Measurements from ENCODE around the gene SEMA4D. TPM values are rescaled to one million over a fixed set of nuclear protein-coding genes. Genes with fewer than 3 reads are reported as not detected.

SEMA4D gene
- total and polyA plus RNA-seq, 2 of the 13 experiments (the other 11 are each of a cell fraction or from before 2014, with no cell fraction given): 0.13 to 0.16 TPM

DNA sequence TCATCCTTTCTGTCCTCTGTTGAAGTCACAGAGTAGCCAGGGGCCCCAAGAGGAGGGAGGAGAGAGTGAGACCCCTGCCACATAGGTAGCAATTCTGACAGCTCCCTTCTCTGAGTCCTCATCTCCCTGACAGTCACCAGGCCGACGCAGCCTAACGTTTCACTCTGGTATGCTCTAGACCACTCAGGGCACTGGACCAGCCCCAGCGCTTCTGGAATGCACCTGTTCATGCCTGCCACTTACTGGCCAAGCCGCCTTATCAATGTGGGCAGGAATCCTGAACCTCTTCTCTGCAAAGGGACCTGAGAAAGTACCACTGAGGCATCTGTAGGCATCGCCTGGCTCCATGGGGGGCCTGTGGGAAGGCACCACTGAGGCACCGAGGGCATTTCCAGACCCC is 129.4 kb downstream of the SEMA4D start (continued):
- no peak for TF ChIP-seq RFX5 (IDR thresholded peaks at IDR 0.05; ENCODE audit: low read depth, low read length)
- no peak for TF ChIP-seq ZNF33A (CRISPR knock-in tag; IDR thresholded peaks at IDR 0.05; ENCODE audit: borderline replicate concordance)
- no peak for TF ChIP-seq ZNF160 (CRISPR knock-in tag; IDR thresholded peaks at IDR 0.05)
- no peak for TF ChIP-seq KDM3A (CRISPR knock-in tag; IDR thresholded peaks at IDR 0.05; ENCODE audit: low read depth)
- TF ChIP-seq SOX13 (IDR thresholded peaks at IDR 0.05): no peak
- no peak for TF ChIP-seq SOX13 (CRISPR knock-in tag; conservative IDR thresholded peaks at IDR 0.05 in 1 of 2, IDR thresholded peaks at IDR 0.05 in 1 of 2)
- TF ChIP-seq DMAP1 (CRISPR knock-in tag; IDR thresholded peaks at IDR 0.05): no peak
- no peak for TF ChIP-seq ZC3H4 (CRISPR knock-in tag; IDR thresholded peaks at IDR 0.05; ENCODE audit: borderline replicate concordance)

DNA sequence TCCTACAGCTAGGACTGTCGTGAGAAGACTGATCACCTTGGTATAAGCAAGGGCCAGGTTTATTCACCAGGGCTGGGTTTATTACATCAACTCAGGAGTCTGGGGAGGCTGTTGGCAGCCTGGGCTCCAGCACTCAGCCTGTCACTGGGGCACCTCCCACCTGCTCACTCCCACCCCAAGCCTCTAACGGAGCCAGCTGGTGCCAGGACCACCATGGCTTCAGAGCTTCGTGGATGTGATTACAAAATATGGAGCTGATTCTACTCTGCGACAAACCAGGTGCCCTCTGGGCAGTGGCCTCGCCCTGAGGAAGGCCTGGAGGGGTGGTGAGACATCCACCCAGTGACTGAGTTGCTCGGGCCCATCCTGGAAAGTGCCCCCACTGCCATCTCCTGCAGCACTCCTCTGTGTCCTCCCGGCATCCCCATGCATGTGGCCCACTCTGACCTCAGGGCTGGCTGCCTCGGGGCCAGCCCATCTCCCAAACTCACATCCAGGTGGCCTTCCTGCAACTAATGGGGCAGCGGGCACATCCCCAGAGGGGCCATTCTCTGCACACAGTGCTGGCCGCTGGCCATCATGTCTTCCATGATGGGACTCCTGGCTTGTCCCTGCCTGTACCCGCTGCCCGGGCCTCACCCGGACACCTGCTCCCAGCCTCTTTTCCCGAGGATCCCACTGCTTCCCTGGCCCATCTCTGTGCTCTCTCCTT is 130.0 kb downstream of the SEMA4D start:
- Histone ChIP-seq H3K4me1 (ENCODE audit: insufficient read depth, low read length) (peaks cover 50% of the 10 kb centered on the region), H2AFZ (ENCODE audit: low read length) (no peak overlapping the region), H3K27me3 (ENCODE audit: control insufficient read depth in 1 of 2, insufficient read depth in 2 of 2, low read length in 2 of 2) (peaks cover 0 to 4% of the 10 kb centered on the region in 2 experiments; a peak in 1 of 5 replicates), H3K27ac (ENCODE audit: extremely low read length, insufficient read depth, low read length) (no peak overlapping the region), H3K9ac (ENCODE audit: insufficient read depth, low read depth, low read length) (no peak overlapping the region), H3K9me3 (ENCODE audit: low read length) (no peaks in the 10 kb centered on the region), H4K20me1 (ENCODE audit: insufficient read depth, low read length) (no peaks in the 10 kb centered on the region), H3K79me2 (ENCODE audit: insufficient read depth, low read length) (no peaks in the 10 kb centered on the region), H3K4me2 (ENCODE audit: low read depth, low read length) (no peak overlapping the region), H3K36me3 (replicated peaks in 1 of 2; ENCODE audit: control insufficient read depth in 1 of 2, insufficient read depth in 2 of 2, low read length in 2 of 2) (no peaks in the 10 kb centered on the region), H3K4me3 (replicated peaks in 1 of 3; ENCODE audit: insufficient read depth in 1 of 3, low read depth in 2 of 3, low read length in 3 of 3) (no peak overlapping the region)
- TF ChIP-seq FOSL2 (CRISPR knock-in tag; IDR thresholded peaks at IDR 0.05): no peak
- WGBS (ENCODE audit: low lambda C conversion rate): 40% methylated on average over 8 of the region's 14 CpGs
- FAIRE-seq: no peak
- BruUV-seq (replicated peaks): no TSS peak
- DNase-seq (ENCODE audit: low spot score): no peak
- in situ Hi-C loops (cut with HindIII; ENCODE audit: extremely low pct_ligation_motif_present, low pct_unique_long_range_greater_than_20kb): no loop called here
- ChIA-PET CTCF (ENCODE audit: low intra/inter-chr PET ratio, low total read pairs) (no interaction called here), POLR2A (no interaction called here)
- no peak for ATAC-seq
- intact Hi-C loops (cut with micrococcal nuclease; ENCODE audit: unreplicated experiment): no loop called here
